ENCODE measurements around the gene OR7A5. TPM values are rescaled to one million over a fixed set of nuclear protein-coding genes. Genes with fewer than 3 reads are reported as not detected.

OR7A5 gene
- total and polyA plus RNA-seq, 2 of the 8 experiments (the other 6 are each of a cell fraction or from before 2014, with no cell fraction given) = not detected

- no peak overlapping the region for H3K23ac ChIP-seq (ENCODE audit: insufficient read length)
- no peak overlapping the region for H4K91ac ChIP-seq (replicated peaks; ENCODE audit: insufficient read length, low read length)
- H3K56ac ChIP-seq (replicated peaks; ENCODE audit: insufficient read length, low read depth, low read length) = no peak overlapping the region
- H3K4me2 ChIP-seq (ENCODE audit: insufficient read depth in 1 of 2, low read depth in 2 of 2, low read length in 2 of 2) = no peak overlapping the region
- no peak overlapping the region for H3K27ac ChIP-seq (ENCODE audit: low read depth, low read length)
- H4K5ac ChIP-seq (ENCODE audit: insufficient read length, low read depth, low read length) = no peak overlapping the region
- H2AK5ac ChIP-seq (ENCODE audit: low read depth, low read length) = no peak overlapping the region
- no peak overlapping the region for H2BK12ac ChIP-seq (ENCODE audit: low read depth, low read length)
- no peak overlapping the region for H4K8ac ChIP-seq (ENCODE audit: extremely low read depth, insufficient read depth, low read length)
- no peaks in the 10 kb centered on the region for H3K79me1 ChIP-seq (ENCODE audit: low read depth, low read length)
- no peaks in the 10 kb centered on the region for H3K4me1 ChIP-seq (replicated peaks in 1 of 4; ENCODE audit: control insufficient read depth in 3 of 4, insufficient read depth in 4 of 4, low read length in 3 of 4)
- H3K4me3 ChIP-seq (ENCODE audit: extremely low read depth in 1 of 4, insufficient read depth in 2 of 4, low read depth in 3 of 4, low read length in 4 of 4) = no peak overlapping the region
- H2BK5ac ChIP-seq (ENCODE audit: low read depth, low read length) = no peak overlapping the region
- no peak overlapping the region for H3K4ac ChIP-seq (replicated peaks; ENCODE audit: insufficient read length, low read depth, low read length)
- peaks cover 57 to 69% of the 10 kb centered on the region in 2 experiments for H3K9me3 ChIP-seq (ENCODE audit: insufficient read depth in 2 of 2, low read depth in 1 of 2, low read length in 1 of 2)
- WGBS, 2 experiments (ENCODE audit: extremely low coverage in 1 of 2, insufficient coverage in 1 of 2, insufficient read length in 1 of 2, insufficient replicate concordance in 2 of 2, low coverage in 1 of 2, low lambda C conversion rate in 2 of 2, missing lambda C conversion rate in 1 of 2) = 82% methylated on average over 4 of the region's 4 CpGs; no CpG with 5 or more reads in 1 of the 2 experiments
- ChIA-PET POLR2A (ENCODE audit: partially characterized antibody) (no interaction called here), CTCF (ENCODE audit: partially characterized antibody) (no interaction called here)
- no peaks in the 10 kb centered on the region for H3K36me3 ChIP-seq (ENCODE audit: control insufficient read depth in 2 of 4, insufficient read depth in 4 of 4, low read length in 3 of 4)
- no peak overlapping the region for H2AFZ ChIP-seq (ENCODE audit: low read length)
- H2BK120ac ChIP-seq (replicated peaks; ENCODE audit: low read depth, low read length) = no peak overlapping the region
- no peak overlapping the region for H2BK15ac ChIP-seq (ENCODE audit: low read length)
- no peak overlapping the region for H3K9ac ChIP-seq (replicated peaks in 1 of 4; ENCODE audit: extremely low read depth in 1 of 4, low read depth in 3 of 4, low read length in 3 of 4)
- no peaks in the 10 kb centered on the region for H3K23me2 ChIP-seq (ENCODE audit: low read depth, low read length)
- H3K18ac ChIP-seq (ENCODE audit: extremely low read depth, low read length) = no peak overlapping the region
- H3K14ac ChIP-seq (ENCODE audit: insufficient read length) = no peak overlapping the region
- no peaks in the 10 kb centered on the region for H3K79me2 ChIP-seq (ENCODE audit: control insufficient read depth in 1 of 2, insufficient read depth in 2 of 2, low read length in 2 of 2)
- no peak overlapping the region for H2BK20ac ChIP-seq (ENCODE audit: low read length)
- no peaks in the 10 kb centered on the region for H3K27me3 ChIP-seq (replicated peaks in 1 of 4; ENCODE audit: control insufficient read depth in 3 of 4, extremely low read depth in 1 of 4, insufficient read depth in 3 of 4, low read length in 3 of 4)
- FAIRE-seq (no peak), DNase-seq (ENCODE audit: low read depth in 1 of 2, low spot score in 2 of 2) (no peak)
- no peaks in the 10 kb centered on the region for H4K20me1 ChIP-seq (replicated peaks in 1 of 2; ENCODE audit: control insufficient read depth in 1 of 2, insufficient read depth in 2 of 2, low read length in 2 of 2)
- TF ChIP-seq POLR2AphosphoS5 (IDR thresholded peaks at IDR 0.05; ENCODE audit: low read depth, low read length) (no peak), NANOG (IDR thresholded peaks at IDR 0.05; ENCODE audit: insufficient read depth, low read depth, low read length, poor library complexity, severe bottlenecking) (no peak), YY1 (IDR thresholded peaks at IDR 0.05; ENCODE audit: low read depth, low read length) (no peak), TCF12 (IDR thresholded peaks at IDR 0.05; ENCODE audit: low read depth, low read length) (no peak), JUND (IDR thresholded peaks at IDR 0.05; ENCODE audit: low read length) (no peak), GABPA (IDR thresholded peaks at IDR 0.05; ENCODE audit: borderline replicate concordance, insufficient read depth, low read length) (no peak)
- TF ChIP-seq, protein P1, sequence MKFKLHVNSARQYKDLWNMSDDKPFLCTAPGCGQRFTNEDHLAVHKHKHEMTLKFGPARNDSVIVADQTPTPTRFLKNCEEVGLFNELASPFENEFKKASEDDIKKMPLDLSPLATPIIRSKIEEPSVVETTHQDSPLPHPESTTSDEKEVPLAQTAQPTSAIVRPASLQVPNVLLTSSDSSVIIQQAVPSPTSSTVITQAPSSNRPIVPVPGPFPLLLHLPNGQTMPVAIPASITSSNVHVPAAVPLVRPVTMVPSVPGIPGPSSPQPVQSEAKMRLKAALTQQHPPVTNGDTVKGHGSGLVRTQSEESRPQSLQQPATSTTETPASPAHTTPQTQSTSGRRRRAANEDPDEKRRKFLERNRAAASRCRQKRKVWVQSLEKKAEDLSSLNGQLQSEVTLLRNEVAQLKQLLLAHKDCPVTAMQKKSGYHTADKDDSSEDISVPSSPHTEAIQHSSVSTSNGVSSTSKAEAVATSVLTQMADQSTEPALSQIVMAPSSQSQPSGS (IDR thresholded peaks at IDR 0.05; ENCODE audit: low read length) = no peak
Observed at GRCh38 chr19:14830702-14831101, 4.3 kb downstream of the OR7A5 start.
